Measurements from ENCODE around the gene GFI1B. TPM values are rescaled to one million over a fixed set of nuclear protein-coding genes. Genes with fewer than 3 reads are reported as not detected.

Gene GFI1B
- total RNA-seq, result not detected in 2 replicates
- long read RNA-seq, result 0 reads

- H3K27ac Mint-ChIP-seq (ENCODE audit: unreplicated experiment), result no peak within 1 kb of the TSS
Observed at GRCh38 chr9:132978451-132979131, at the start of gene GFI1B. TSS of gene GFI1B (plus strand) at chr9:132978694. CDS start at chr9:132986679, 7,985 bp downstream.

DNA sequence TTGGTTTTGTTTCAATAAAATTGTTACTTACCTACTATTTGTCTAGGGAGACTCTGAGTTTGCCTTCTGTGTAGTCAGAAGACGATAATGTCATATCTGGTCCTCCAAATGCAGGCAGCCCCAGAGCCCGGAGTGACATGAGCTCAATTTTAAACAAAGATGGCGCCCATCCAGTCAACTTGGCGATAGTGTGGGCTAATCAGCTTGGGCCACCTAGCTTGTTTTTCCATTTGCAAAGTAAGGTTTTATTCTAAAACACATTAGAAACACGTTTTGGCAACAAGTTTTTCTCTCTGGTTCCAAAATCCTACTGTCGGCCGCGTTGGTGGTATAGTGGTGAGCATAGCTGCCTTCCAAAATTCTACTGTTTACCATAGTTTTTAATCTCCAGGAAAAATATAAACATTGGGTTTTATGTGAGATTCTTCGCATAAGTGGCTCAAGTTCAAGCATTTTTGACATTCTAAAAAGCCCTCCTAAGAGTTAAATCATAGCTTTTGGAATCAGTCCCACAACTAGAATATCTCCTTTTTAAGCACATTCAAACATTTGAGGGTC is 47.2 kb upstream of the GFI1B start:
- Mint-ChIP-seq H3K27ac (ENCODE audit: unreplicated experiment) (no peak overlapping the region), H3K27me3 (ENCODE audit: low read depth) (no peaks in the 10 kb centered on the region), H3K9me3 (no peaks in the 10 kb centered on the region), H3K4me1 (no peaks in the 10 kb centered on the region), H3K36me3 (ENCODE audit: low read depth) (peaks cover 1% of the 10 kb centered on the region), H3K4me3 (no peak overlapping the region)
- no peak for DNase-seq (ENCODE audit: low read depth, low spot score)
- no peak for TF ChIP-seq CTCF (conservative IDR thresholded peaks at IDR 0.05)

More at GRCh38 chr9:132978451-132979131, at the start of gene GFI1B:
- TF ChIP-seq CTCF (conservative IDR thresholded peaks at IDR 0.05), result no peak
- no peak for DNase-seq (ENCODE audit: low read depth, low spot score)
- Mint-ChIP-seq H3K27me3 (ENCODE audit: low read depth) (peaks cover 82% of the 10 kb centered on the region), H3K4me1 (no peaks in the 10 kb centered on the region), H3K9me3 (peaks cover 2% of the 10 kb centered on the region), H3K4me3 (no peak within 1 kb of the TSS), H3K36me3 (ENCODE audit: low read depth) (no peaks in the 10 kb centered on the region)

GRCh38 chr9:132935026-132935425 is 43.5 kb upstream of the GFI1B start:
- no peak for TF ChIP-seq CTCF (conservative IDR thresholded peaks at IDR 0.05)
- Mint-ChIP-seq H3K9me3 (no peaks in the 10 kb centered on the region), H3K4me3 (no peak overlapping the region), H3K27ac (ENCODE audit: unreplicated experiment) (no peak overlapping the region), H3K4me1 (no peaks in the 10 kb centered on the region), H3K27me3 (ENCODE audit: low read depth) (no peaks in the 10 kb centered on the region), H3K36me3 (ENCODE audit: low read depth) (no peaks in the 10 kb centered on the region)
- DNase-seq (ENCODE audit: low read depth, low spot score), result no peak

DNA sequence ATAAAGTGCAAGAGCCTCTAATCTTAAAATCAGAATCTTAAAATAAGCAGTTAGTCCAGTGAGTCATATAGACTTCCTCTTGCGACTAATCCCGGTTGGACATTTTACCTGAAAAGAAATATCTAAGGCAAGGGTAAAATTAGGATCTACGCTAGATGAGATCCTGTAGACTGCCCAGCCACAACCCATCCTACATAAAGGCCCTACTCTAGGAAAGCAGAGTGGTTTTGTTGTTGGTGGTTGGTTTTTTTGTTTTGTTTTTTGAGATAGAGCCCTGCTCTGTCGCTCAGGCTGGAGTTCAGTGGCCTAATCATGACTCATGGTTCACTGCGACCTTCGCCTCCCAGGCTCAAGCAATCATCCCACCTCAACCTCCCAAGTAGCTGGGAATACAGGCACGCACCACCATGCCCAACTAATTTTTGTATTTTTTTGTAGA is 41.0 kb upstream of the GFI1B start:
- Mint-ChIP-seq H3K4me1 (peaks cover 4% of the 10 kb centered on the region), H3K27ac (ENCODE audit: unreplicated experiment) (no peak overlapping the region), H3K9me3 (no peaks in the 10 kb centered on the region), H3K36me3 (ENCODE audit: low read depth) (no peaks in the 10 kb centered on the region), H3K4me3 (no peak overlapping the region), H3K27me3 (ENCODE audit: low read depth) (no peaks in the 10 kb centered on the region)
- no peak for TF ChIP-seq CTCF (conservative IDR thresholded peaks at IDR 0.05)
- no peak for DNase-seq (ENCODE audit: low read depth, low spot score)

DNA sequence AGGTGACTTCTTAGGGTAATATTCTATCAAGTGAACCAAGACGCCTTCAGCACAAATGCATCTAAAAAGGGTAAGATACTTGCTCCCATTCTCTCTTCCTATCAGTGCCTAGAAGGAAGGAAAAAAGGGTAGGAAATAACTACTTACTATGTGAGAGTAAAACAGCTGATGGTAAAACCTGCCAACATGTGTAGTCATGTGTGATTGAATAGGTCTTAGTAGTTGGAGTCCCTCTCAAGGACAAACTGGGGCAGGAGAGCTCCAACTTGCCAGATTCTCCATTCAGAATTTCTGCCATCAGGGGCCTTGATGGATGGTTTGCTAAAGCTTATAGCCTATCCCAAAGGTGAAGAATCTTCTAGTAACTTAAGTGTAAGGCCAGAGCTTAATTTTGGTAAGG is 39.3 kb upstream of the GFI1B start:
- Mint-ChIP-seq H3K4me1 (peaks cover 18% of the 10 kb centered on the region), H3K4me3 (no peak overlapping the region), H3K27ac (ENCODE audit: unreplicated experiment) (no peak overlapping the region), H3K36me3 (ENCODE audit: low read depth) (no peaks in the 10 kb centered on the region), H3K27me3 (ENCODE audit: low read depth) (no peaks in the 10 kb centered on the region), H3K9me3 (no peaks in the 10 kb centered on the region)
- DNase-seq (ENCODE audit: low read depth, low spot score), result no peak
- TF ChIP-seq CTCF (conservative IDR thresholded peaks at IDR 0.05), result no peak
